H1 (cell line): ENCODE measurements around the gene PNLIP. TPM values are rescaled to one million over a fixed set of nuclear protein-coding genes. Genes with fewer than 3 reads are reported as not detected.

ENCODE experiments used
- ASH2L ChIP-seq: fragments of 200-600, 300-600 bp; sonication (generic); IDR thresholded peaks from one replicate; pipeline ENCODE4 v1.7.1; 2017; ENCODE audit warnings: low read length
- EZH2 ChIP-seq: fragments of 200-600 bp; sonication (generic); IDR thresholded peaks from 2 replicates; pipeline ENCODE4 v1.7.1; 2012; ENCODE audit warnings: low read depth, mild to moderate bottlenecking, moderate library complexity, low read length, inconsistent platforms; ENCODE audit not compliant: severe bottlenecking
- HDAC6 ChIP-seq: IDR thresholded peaks from one replicate; pipeline ENCODE4 v1.7.1; 2012; ENCODE audit warnings: low read depth, mild to moderate bottlenecking, inconsistent platforms, low read length, moderate library complexity
- POU5F1 ChIP-seq: IDR thresholded peaks from 2 replicates; pipeline ENCODE4 v1.6.1; 2011; ENCODE audit warnings: low read depth, mild to moderate bottlenecking, low read length, moderate library complexity
- RBBP5 ChIP-seq: IDR thresholded peaks from 2 replicates; pipeline ENCODE4 v1.7.1; 2012; ENCODE audit warnings: low read depth, mild to moderate bottlenecking, inconsistent platforms, low read length, moderate library complexity, borderline replicate concordance
- polyA plus RNA-seq, 7 experiments: library from polyadenylated mRNA; depleted of rRNA in 3 of 7; stranded (reverse) in 5 of 7; unstranded in 2 of 7; fragments of >200 nt in 5 of 7; fragments of 200-250 nt in 2 of 7; gene quantifications; 1 replicate in 5 of 7; 2 replicates in 1 of 7; 4 replicates in 1 of 7; pipeline versions ENCODE4 v1.2.1 to v1.2.3, GENCODE V29; 2011 to 2013; ENCODE audit warnings: missing spikeins in 2 of 7, mixed read lengths in 2 of 7
- total RNA-seq: library from RNA; stranded (reverse); fragmentation: NEBNext Ultra II Directional; extraction: Animal tissue kit (Norgen Biotek cat#: 25700); gene quantifications from 2 replicates; pipeline ENCODE4 v1.2.1, GENCODE V29; 2021

Gene PNLIP
- total and polyA plus RNA-seq, 2 of the 8 experiments (the other 6 are each of a cell fraction or from before 2014, with no cell fraction given): not detected

DNA sequence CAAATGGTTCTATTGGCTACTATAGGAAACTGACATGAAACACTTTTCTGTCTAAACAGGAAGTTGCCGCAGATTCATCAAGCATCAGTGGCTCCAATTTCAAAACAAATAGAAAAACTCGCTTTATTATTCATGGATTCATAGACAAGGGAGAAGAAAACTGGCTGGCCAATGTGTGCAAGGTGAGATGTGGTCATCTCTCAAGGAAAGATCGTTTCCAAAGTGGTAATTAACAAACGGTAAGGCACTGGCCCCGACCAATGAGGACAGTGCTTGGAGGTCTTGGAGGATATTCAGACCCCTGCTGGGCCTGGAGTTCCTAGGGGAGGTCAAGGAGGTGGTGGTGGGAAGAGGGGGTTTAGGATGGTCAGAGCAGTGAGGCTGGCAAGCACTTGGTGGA, 2.6 kb downstream of the PNLIP start (continued):
- TF ChIP-seq RBBP5 (no peak), HDAC6 (no peak), EZH2 (no peak), ASH2L (no peak), POU5F1 (no peak)
